HUES48 (cell line): ENCODE data around the gene GHDC.

Experiments used
- H3K27ac ChIP-seq: one replicate; pipeline ENCODE4 v1.7.0; 2013; ENCODE audit warnings: low read depth, low read length, inconsistent platforms
- H3K27me3 ChIP-seq: 2 replicates; pipeline ENCODE4 v1.6.1; 2013; ENCODE audit warnings: mild to moderate bottlenecking, low read length; ENCODE audit not compliant: control insufficient read depth, insufficient read depth
- H3K36me3 ChIP-seq: 2 replicates; pipeline ENCODE4 v1.6.1; 2013; ENCODE audit warnings: low read length; ENCODE audit not compliant: control insufficient read depth, insufficient read depth
- H3K4me1 ChIP-seq: 2 replicates; pipeline ENCODE4 v1.6.1; 2013; ENCODE audit warnings: mild to moderate bottlenecking, low read length; ENCODE audit not compliant: control insufficient read depth, insufficient read depth
- H3K4me3 ChIP-seq: 2 replicates; pipeline ENCODE4 v1.5.1; 2013; ENCODE audit warnings: mild to moderate bottlenecking, low read depth, low read length
- H3K9ac ChIP-seq: 2 replicates; pipeline ENCODE4 v1.6.1; 2013; ENCODE audit warnings: mild to moderate bottlenecking, low read depth, low read length, moderate library complexity
- H3K9me3 ChIP-seq: 2 replicates; pipeline ENCODE4 v1.6.1; 2013; ENCODE audit warnings: low read length; ENCODE audit not compliant: control insufficient read depth, insufficient read depth

GHDC gene

GRCh38 chr17:42181851-42182207, 12.5 kb downstream of the GHDC start:
- no peaks in the 10 kb centered on the region for H3K9me3 ChIP-seq
- H3K4me3 ChIP-seq = no peak overlapping the region
- H3K27ac ChIP-seq = no peak overlapping the region
- peaks cover 2% of the 10 kb centered on the region; the same call in 1 of the 2 replicates for H3K4me1 ChIP-seq
- H3K27me3 ChIP-seq = peaks cover 64% of the 10 kb centered on the region
- H3K9ac ChIP-seq = no peak overlapping the region
- H3K36me3 ChIP-seq = no peaks in the 10 kb centered on the region

DNA sequence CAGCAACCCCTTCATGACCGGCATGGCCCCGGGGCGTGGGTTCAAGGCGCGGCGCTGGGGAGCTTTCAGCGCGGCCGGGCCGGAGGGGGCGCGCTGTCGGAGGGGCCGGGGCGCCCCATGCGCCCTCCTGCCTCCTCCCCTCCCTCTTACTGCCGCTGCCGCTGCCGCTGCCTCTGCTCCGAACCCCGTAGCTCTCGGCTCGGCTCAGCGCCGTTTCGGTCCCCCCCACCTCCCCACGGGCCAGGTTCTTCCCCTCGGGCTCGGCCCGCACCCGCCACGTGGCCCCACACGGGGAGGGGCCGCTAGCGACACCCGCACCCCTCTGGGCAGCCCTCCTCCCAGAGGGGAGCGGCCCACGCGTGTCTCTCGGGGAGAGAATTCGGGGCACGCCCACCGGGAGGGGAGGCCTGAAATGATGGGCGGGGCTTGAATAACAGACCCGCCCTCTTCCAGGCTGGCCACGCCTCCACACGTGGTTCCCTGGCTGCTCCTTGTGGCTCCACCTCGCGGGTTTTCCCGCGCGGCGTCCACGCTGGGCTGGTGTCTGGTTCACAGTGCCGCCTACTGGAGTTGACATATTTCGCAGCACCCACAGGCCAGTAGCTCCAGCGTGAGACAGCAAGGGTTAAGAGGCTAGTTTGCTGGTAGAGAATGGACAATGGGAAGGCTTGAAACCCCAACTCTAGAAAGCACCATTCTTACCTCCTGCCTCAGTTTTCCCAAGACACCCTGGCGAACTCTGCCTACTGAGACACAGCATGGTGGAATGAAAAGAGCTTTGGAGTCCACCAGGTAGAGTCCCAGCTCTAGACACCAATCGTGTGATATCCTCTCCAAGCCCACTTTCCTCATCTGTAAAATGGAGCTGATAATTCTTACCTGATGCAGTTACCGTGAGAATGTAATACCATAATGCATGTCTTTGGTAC, 13.1 kb downstream of the GHDC start, which contains the start of gene KCNH4:
TSS of gene KCNH4 (minus strand) at position 221 of the 929 bp plus-strand sequence. CDS start at position 24, 197 bp downstream.
- peaks cover 64% of the 10 kb centered on the region for H3K27me3 ChIP-seq
- H3K4me3 ChIP-seq = peak within 1 kb of the TSS; percentile 65
- H3K9me3 ChIP-seq = no peaks in the 10 kb centered on the region
- no peak within 1 kb of the TSS for H3K27ac ChIP-seq
- H3K4me1 ChIP-seq = peaks cover 2% of the 10 kb centered on the region; the same call in 1 of the 2 replicates
- no peak within 1 kb of the TSS for H3K9ac ChIP-seq
- no peaks in the 10 kb centered on the region for H3K36me3 ChIP-seq

DNA sequence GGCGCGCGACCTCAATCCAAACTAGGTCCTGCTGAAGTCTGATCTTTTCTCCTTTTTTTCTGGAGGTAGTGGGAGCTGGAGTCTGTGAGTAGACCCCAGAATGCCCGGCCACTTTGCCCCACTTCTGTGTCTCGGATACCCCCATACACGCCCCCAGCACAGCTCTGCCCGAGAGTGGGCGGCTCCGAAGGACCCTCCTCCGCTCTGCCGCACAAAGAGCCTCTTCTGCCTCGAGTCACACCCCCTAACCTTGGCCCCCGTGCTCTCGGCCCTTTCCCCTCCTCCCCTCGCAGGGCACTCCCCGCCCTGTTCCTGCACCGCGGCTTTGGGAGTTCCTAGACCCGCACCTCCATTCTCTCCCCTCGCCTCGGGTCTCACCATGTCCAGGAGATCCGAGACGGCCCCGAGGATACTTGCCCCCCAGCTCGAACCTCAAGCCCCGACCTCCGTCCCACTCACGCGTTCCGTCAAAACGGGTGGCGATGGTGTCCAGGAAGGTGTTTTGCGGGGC, 13.8 kb downstream of the GHDC start:
- Histone ChIP-seq H3K4me1 (peaks cover 2% of the 10 kb centered on the region; the same call in 1 of the 2 replicates), H3K27me3 (peaks cover 58% of the 10 kb centered on the region), H3K9ac (no peak overlapping the region), H3K36me3 (no peaks in the 10 kb centered on the region), H3K4me3 (peak overlapping the region; percentile 65), H3K9me3 (no peaks in the 10 kb centered on the region), H3K27ac (no peak overlapping the region)

GRCh38 chr17:42179911-42180410, 14.3 kb downstream of the GHDC start:
- Histone ChIP-seq H3K4me3 (peak overlapping the region; percentile 65), H3K4me1 (peaks cover 2% of the 10 kb centered on the region; the same call in 1 of the 2 replicates), H3K27ac (no peak overlapping the region), H3K9me3 (no peaks in the 10 kb centered on the region), H3K9ac (no peak overlapping the region), H3K27me3 (peaks cover 53% of the 10 kb centered on the region), H3K36me3 (no peaks in the 10 kb centered on the region)

DNA sequence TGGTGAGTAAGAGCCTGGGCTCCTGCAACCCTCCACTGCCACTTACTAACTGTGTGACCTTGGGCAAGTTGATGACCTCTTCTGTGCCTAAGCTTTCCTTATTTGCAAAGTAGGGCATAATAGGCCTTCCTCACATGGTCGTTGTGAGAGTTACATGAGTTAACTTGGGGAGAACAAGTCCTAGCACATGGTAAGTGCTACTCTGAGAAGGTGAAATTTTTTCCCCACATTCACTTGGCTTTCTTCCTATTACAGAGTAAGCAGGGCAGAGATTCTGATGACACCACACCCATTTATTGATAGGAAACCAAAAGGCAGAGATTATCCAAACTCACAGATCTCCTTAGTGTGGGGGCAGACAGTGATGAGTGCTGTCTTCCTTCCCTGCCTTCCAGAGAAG, 15.0 kb downstream of the GHDC start:
- no peaks in the 10 kb centered on the region for H3K36me3 ChIP-seq
- peaks cover 47% of the 10 kb centered on the region for H3K27me3 ChIP-seq
- no peaks in the 10 kb centered on the region for H3K9me3 ChIP-seq
- H3K9ac ChIP-seq = no peak overlapping the region
- H3K4me3 ChIP-seq = no peak overlapping the region
- H3K4me1 ChIP-seq = peaks cover 2% of the 10 kb centered on the region; the same call in 1 of the 2 replicates
- H3K27ac ChIP-seq = no peak overlapping the region

GRCh38 chr17:42178817-42179216, 15.5 kb downstream of the GHDC start:
- H3K4me1 ChIP-seq = peaks cover 2% of the 10 kb centered on the region; the same call in 1 of the 2 replicates
- H3K36me3 ChIP-seq = no peaks in the 10 kb centered on the region
- H3K4me3 ChIP-seq = no peak overlapping the region
- H3K9ac ChIP-seq = no peak overlapping the region
- peaks cover 45% of the 10 kb centered on the region for H3K27me3 ChIP-seq
- H3K9me3 ChIP-seq = no peaks in the 10 kb centered on the region
- no peak overlapping the region for H3K27ac ChIP-seq

GRCh38 chr17:42177684-42178083, 16.6 kb downstream of the GHDC start:
- no peaks in the 10 kb centered on the region for H3K9me3 ChIP-seq
- peaks cover 34% of the 10 kb centered on the region for H3K27me3 ChIP-seq
- H3K4me1 ChIP-seq = no peaks in the 10 kb centered on the region
- H3K9ac ChIP-seq = no peak overlapping the region
- H3K36me3 ChIP-seq = no peaks in the 10 kb centered on the region
- H3K4me3 ChIP-seq = no peak overlapping the region
- H3K27ac ChIP-seq = no peak overlapping the region

- peaks cover 6% of the 10 kb centered on the region; the same call in 1 of the 2 replicates for H3K27me3 ChIP-seq
- H3K36me3 ChIP-seq = no peaks in the 10 kb centered on the region
- no peaks in the 10 kb centered on the region for H3K9me3 ChIP-seq
- no peak overlapping the region for H3K27ac ChIP-seq
- H3K4me1 ChIP-seq = no peaks in the 10 kb centered on the region
- H3K9ac ChIP-seq = no peak overlapping the region
- H3K4me3 ChIP-seq = no peak overlapping the region
These were observed 20.0 kb downstream of the GHDC start for GRCh38 chr17:42174126-42174783.

DNA sequence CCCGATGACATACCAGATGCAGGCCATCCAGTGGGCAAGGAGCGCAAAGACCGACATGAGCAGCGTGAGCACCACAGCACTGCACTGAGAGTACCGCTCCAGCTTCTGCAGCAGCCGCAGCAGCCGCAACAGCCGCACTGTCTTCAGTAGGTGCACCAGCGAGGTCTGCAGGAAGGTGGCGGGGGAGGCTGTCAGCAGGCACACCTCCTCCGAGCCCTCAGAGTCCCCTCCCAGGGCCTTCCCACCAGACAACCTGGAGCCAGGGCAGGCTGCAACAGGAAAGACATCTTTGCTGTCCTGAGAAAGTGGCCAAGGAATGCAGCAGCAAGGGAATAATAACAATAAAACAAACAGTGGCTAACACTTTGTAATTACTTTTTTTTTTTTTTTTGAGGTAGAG, 22.5 kb downstream of the GHDC start:
- H3K27ac ChIP-seq = no peak overlapping the region
- no peaks in the 10 kb centered on the region for H3K4me1 ChIP-seq
- no peaks in the 10 kb centered on the region for H3K36me3 ChIP-seq
- no peaks in the 10 kb centered on the region for H3K9me3 ChIP-seq
- H3K9ac ChIP-seq = no peak overlapping the region
- H3K27me3 ChIP-seq = no peaks in the 10 kb centered on the region
- no peak overlapping the region for H3K4me3 ChIP-seq

DNA sequence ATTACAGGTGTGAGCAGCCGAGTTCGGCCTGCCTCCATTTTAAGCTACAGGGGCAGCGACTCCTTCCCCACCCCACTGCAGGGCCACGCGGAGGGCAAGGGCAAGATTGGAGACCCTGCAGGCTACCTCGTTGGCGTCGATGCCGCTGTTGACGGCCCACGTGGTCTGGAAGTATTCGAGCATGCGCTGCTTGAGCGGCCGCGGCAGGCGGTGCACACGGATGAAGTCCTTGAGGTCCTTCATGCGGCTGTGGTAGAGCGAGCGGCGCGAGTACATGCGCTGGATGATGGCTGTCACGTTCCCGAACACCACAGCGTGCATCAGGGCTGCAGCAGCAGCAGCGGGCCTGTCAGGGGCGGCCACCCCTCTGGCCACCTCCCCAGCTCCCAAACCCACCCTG, 24.9 kb downstream of the GHDC start:
- no peaks in the 10 kb centered on the region for H3K27me3 ChIP-seq
- no peak overlapping the region for H3K27ac ChIP-seq
- no peak overlapping the region for H3K9ac ChIP-seq
- no peaks in the 10 kb centered on the region for H3K36me3 ChIP-seq
- H3K4me3 ChIP-seq = no peak overlapping the region
- no peaks in the 10 kb centered on the region for H3K4me1 ChIP-seq
- H3K9me3 ChIP-seq = no peaks in the 10 kb centered on the region
